H1 (cell line): ENCODE measurements around the gene PDE9A. TPM values are rescaled to one million over a fixed set of nuclear protein-coding genes. Genes with fewer than 3 reads are reported as not detected.

ENCODE experiments used
- polyA plus RNA-seq, 7 experiments: library from polyadenylated mRNA; depleted of rRNA in 3 of 7; stranded (reverse) in 5 of 7; unstranded in 2 of 7; fragments of >200 nt in 5 of 7; fragments of 200-250 nt in 2 of 7; gene quantifications; 1 replicate in 5 of 7; 2 replicates in 1 of 7; 4 replicates in 1 of 7; pipeline versions ENCODE4 v1.2.1 to v1.2.3, GENCODE V29; 2011 to 2013; ENCODE audit warnings: missing spikeins in 2 of 7, mixed read lengths in 2 of 7
- total RNA-seq: library from RNA; stranded (reverse); fragmentation: NEBNext Ultra II Directional; extraction: Animal tissue kit (Norgen Biotek cat#: 25700); gene quantifications from 2 replicates; pipeline ENCODE4 v1.2.1, GENCODE V29; 2021

Gene PDE9A
- total and polyA plus RNA-seq, 2 of the 8 experiments (the other 6 are each of a cell fraction or from before 2014, with no cell fraction given), result 39.2 to 45.9 TPM

Other genes starting within 250 kb of the PDE9A start
- not detected in 2 replicates for gene UBASH3A, start 249.7 kb upstream of the PDE9A start, total RNA-seq
- gene UBASH3A, start 249.7 kb upstream of the PDE9A start, polyA plus RNA-seq (2011; rRNA removed), result not detected in 2 replicates
- gene RSPH1, start 157.4 kb upstream of the PDE9A start, total RNA-seq, result 0.36 TPM in 1 of 2 replicates, not detected in the other
- 0.08 and 0.24 TPM in 2 replicates for gene RSPH1, start 157.4 kb upstream of the PDE9A start, polyA plus RNA-seq (2011; rRNA removed)
- gene SLC37A1, start 139.8 kb upstream of the PDE9A start, total RNA-seq, result 23.7 and 30.9 TPM in 2 replicates
- 15.6 and 21.8 TPM in 2 replicates for gene SLC37A1, start 139.8 kb upstream of the PDE9A start, polyA plus RNA-seq (2011; rRNA removed)
- 43.1 and 47.8 TPM in 2 replicates for gene WDR4, start 225.9 kb downstream of the PDE9A start, total RNA-seq
- 28.9 and 45.5 TPM in 2 replicates for gene WDR4, start 225.9 kb downstream of the PDE9A start, polyA plus RNA-seq (2011; rRNA removed)
- 44.4 and 47.1 TPM in 2 replicates for gene NDUFV3, start 239.7 kb downstream of the PDE9A start, total RNA-seq
- 17.0 and 18.2 TPM in 2 replicates for gene NDUFV3, start 239.7 kb downstream of the PDE9A start, polyA plus RNA-seq (2011; rRNA removed)